ENCODE results near the gene SPTBN4. TPM values are rescaled to one million over a fixed set of nuclear protein-coding genes. Genes with fewer than 3 reads are reported as not detected.
"Not testable (repeated sequence)": the region's sequence is repeated elsewhere in the genome, so short reads cannot be mapped to it uniquely, and the experiment has no call there.

Gene SPTBN4
- total RNA-seq, 4 donors from 2014 or later, result 0.18 to 6.6 (median 2.0) TPM

DNA sequence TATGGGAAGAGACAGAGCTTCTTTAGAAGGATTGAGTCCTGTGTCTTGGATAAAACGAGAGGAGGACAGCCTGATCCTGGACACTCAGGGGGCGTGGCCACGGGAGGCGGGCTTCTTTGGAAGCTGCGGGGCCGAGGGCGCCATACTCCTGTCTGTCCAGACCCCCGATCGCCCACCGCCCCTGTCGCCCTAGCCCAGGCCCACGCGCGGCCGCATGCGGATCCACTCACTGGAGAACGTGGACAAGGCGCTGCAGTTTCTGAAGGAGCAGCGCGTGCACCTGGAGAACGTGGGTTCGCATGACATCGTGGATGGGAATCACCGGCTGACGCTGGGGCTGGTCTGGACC, 23.1 kb downstream of the SPTBN4 start:
- Histone ChIP-seq H3K36me3 (no peaks in the 10 kb centered on the region), H3K4me3 (no peak overlapping the region), H3K4me1 (peaks cover 0 to 4% (median 0%) of the 10 kb centered on the region in 4 donors), H3K27me3 (no peaks in the 10 kb centered on the region), H3K9me3 (no peaks in the 10 kb centered on the region), H3K27ac (no peak overlapping the region)
- no peak for DNase-seq
- TF ChIP-seq, protein P1, sequence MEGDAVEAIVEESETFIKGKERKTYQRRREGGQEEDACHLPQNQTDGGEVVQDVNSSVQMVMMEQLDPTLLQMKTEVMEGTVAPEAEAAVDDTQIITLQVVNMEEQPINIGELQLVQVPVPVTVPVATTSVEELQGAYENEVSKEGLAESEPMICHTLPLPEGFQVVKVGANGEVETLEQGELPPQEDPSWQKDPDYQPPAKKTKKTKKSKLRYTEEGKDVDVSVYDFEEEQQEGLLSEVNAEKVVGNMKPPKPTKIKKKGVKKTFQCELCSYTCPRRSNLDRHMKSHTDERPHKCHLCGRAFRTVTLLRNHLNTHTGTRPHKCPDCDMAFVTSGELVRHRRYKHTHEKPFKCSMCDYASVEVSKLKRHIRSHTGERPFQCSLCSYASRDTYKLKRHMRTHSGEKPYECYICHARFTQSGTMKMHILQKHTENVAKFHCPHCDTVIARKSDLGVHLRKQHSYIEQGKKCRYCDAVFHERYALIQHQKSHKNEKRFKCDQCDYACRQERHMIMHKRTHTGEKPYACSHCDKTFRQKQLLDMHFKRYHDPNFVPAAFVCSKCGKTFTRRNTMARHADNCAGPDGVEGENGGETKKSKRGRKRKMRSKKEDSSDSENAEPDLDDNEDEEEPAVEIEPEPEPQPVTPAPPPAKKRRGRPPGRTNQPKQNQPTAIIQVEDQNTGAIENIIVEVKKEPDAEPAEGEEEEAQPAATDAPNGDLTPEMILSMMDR (IDR thresholded peaks at IDR 0.05), result no peak
- TF ChIP-seq POLR2A (IDR thresholded peaks at IDR 0.05), result no peak

DNA sequence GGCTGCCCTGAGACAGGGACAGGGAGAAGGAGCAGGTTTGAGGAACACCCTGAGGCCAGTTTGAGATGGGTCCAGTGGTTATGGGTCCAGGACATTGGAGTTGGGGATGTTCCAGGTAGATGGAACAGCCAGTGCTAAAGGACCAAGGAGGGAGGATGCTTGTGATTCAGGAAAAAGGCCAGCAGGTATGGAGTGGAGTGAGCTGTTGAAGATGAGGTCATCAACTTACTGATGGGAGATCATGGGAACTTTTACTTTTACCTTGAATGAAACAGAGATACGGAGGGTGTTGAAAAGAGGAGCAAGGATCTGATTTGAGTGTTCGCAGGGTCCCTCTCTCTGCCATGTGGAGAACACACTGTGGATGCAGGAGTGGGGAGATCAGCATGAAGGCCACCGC, 25.5 kb downstream of the SPTBN4 start:
- TF ChIP-seq, protein P1 (IDR thresholded peaks at IDR 0.05), result no peak
- TF ChIP-seq POLR2A (IDR thresholded peaks at IDR 0.05), result no peak

DNA sequence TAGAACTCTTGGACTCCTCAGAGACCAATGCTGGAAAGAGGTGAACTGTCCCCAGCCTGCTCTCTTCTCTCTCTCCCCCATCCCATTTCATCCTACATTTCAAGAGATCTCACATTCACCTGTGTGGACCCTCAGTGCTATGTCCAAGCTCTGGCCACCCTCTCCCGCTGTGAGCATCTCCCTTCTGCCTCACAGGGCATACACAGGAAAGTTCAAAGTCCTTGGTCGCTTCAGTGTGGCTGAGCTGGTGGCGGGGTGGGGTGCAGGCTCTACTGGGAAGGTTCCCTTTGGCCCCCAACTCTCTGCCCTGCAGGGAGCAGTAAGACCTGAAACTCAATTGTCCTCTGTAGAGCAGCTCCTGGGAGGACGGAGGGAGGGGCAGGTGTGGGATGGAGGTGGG, 27.0 kb downstream of the SPTBN4 start:
- H3K4me3 ChIP-seq, result no peak overlapping the region
- no peak for DNase-seq
- no peak overlapping the region for H3K27ac ChIP-seq
- TF ChIP-seq POLR2A (IDR thresholded peaks at IDR 0.05), result no peak
- TF ChIP-seq, protein P1 (IDR thresholded peaks at IDR 0.05), result no peak
- H3K4me1 ChIP-seq, result no peaks in the 10 kb centered on the region
- no peaks in the 10 kb centered on the region for H3K27me3 ChIP-seq
- no peaks in the 10 kb centered on the region for H3K9me3 ChIP-seq
- no peaks in the 10 kb centered on the region for H3K36me3 ChIP-seq

More for the DNA sequence above, 25.5 kb downstream of the SPTBN4 start:
- Histone ChIP-seq H3K9me3 (no peaks in the 10 kb centered on the region), H3K36me3 (no peaks in the 10 kb centered on the region), H3K27ac (no peak overlapping the region), H3K4me1 (peaks cover 0 to 4% (median 0%) of the 10 kb centered on the region in 4 donors), H3K27me3 (no peaks in the 10 kb centered on the region), H3K4me3 (no peak overlapping the region)
- no peak for DNase-seq

DNA sequence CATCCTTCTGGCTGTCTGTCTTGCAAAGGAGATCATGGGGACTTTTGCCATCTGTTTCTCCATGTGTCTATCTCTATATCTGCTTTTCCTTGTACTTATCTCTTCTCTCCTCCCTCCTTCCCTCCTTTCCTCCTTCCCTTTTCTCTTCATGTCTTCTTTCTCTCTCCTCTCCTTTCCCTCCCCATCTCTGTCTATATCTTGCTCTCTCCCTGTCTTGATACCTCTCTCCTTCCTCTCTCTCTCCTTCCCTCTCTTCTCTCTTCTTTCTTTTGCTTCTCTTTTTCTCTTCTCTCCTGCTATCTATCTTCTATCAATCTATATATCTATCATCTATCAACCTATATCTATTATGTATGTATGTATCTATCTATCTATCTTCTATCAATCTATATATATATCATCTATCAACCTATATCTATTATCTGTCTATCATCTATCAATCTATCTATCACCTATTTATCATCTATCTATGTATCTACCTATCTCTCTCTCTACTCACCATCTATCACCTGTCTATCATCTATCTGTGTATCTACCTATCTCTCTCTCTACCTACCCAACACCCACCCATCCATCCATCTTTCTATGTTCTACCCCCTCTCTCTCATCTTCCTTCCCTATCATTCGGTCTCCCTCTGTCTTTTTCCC, 27.5 kb downstream of the SPTBN4 start:
- DNase-seq, result no peak
- no peak overlapping the region for H3K4me3 ChIP-seq
- no peaks in the 10 kb centered on the region for H3K9me3 ChIP-seq
- no peak overlapping the region for H3K27ac ChIP-seq
- H3K4me1 ChIP-seq, result no peaks in the 10 kb centered on the region
- no peaks in the 10 kb centered on the region for H3K36me3 ChIP-seq
- TF ChIP-seq, protein P1 (IDR thresholded peaks at IDR 0.05), result no peak
- TF ChIP-seq POLR2A (IDR thresholded peaks at IDR 0.05), result no peak
- H3K27me3 ChIP-seq, result no peaks in the 10 kb centered on the region

DNA sequence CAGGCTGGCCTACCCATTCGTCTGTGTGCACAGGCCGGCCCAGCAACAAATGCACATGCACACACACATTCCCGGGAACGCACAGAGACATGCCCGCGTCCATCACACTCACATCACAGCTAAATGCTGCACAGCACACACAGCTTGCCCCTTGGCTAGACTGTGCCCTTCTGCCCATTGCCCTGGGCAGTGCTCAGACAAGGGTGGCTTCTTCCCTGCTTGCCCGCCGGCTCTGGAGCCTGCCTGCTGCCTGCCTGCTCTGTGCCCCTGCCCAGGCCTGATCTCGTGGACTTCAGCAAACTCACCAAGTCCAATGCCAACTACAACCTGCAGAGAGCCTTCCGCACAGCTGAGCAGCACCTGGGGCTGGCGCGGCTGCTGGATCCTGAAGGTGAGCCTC, 30.4 kb downstream of the SPTBN4 start:
- TF ChIP-seq POLR2A (IDR thresholded peaks at IDR 0.05), result no peak
- Histone ChIP-seq H3K9me3 (no peaks in the 10 kb centered on the region), H3K36me3 (no peaks in the 10 kb centered on the region), H3K4me3 (no peak overlapping the region), H3K27ac (no peak overlapping the region), H3K27me3 (no peaks in the 10 kb centered on the region), H3K4me1 (no peaks in the 10 kb centered on the region)
- no peak for DNase-seq

DNA sequence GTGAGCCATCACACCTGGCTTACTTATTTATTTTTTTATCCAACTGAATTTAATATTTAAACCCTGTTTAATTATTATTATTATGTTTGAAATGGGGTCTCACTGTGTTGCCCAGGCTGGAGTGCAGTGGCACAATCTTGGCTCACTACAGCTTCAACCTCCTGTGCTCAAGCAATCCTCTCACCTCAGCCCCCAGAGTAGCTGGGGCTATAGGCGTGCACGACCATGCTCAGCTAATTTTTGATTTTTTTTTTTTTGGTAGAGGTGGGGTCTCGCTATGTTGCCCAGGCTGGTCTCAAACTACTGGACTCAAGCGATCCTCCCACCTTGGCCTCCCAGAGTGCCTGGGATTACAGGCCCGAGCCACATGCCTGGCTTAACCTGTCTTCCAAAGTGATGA, 32.5 kb downstream of the SPTBN4 start:
- Histone ChIP-seq H3K27ac (no peak overlapping the region), H3K9me3 (no peaks in the 10 kb centered on the region), H3K36me3 (no peaks in the 10 kb centered on the region), H3K4me3 (no peak overlapping the region), H3K27me3 (no peaks in the 10 kb centered on the region), H3K4me1 (no peaks in the 10 kb centered on the region)
- TF ChIP-seq, protein P1 (IDR thresholded peaks at IDR 0.05), result no peak
- TF ChIP-seq POLR2A (IDR thresholded peaks at IDR 0.05), result no peak
- DNase-seq, result no peak

DNA sequence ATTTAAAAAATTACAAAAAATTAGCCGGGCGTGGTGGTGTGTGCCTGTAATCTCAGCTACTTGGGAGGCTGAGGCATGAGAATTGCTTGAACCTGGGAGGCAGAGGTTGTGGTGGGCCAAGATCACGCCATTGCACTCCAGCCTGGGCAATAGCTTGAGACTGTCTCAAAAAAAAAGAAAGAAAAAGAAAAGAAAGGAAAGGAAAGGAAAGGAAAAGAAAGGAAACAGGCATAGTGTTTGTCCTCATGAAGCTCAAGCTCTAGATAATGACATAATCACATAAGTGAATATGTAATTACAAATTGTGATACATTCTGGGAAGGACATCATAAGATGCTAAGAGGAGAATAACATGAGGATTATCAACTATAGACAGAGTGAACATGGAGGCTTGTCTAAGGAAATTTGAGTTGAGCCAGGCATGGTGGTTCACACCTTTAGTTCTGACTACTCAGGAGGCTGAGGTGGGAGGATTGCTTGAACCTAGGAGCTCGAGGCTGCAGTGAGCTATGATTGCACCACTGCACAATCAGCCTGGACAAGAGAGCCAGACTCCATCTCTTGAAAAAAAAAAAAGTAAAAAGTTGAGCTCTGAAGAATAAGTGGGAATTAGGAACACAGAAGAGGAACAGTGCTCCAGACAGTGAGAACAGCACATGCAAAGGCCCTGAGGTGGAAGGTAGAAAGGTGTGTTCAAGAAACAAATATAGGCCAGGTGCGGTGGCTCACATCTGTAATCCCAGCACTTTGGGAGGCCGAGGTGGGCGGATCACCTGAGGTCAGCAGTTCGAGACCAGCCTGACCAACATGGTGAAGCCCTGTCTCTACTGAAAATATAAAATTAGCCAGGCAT, 34.1 kb downstream of the SPTBN4 start:
- H3K9me3 ChIP-seq, H3K36me3 ChIP-seq, H3K27ac ChIP-seq, H3K4me3 ChIP-seq, H3K27me3 ChIP-seq, H3K4me1 ChIP-seq, DNase-seq: not testable (repeated sequence)

All from Peyer's patch (tissue), 4 donors.